K562 treated with DMSO at 1 percent for 48 hours (cell line): ENCODE results near the gene DNAH6. TPM values are rescaled to one million over a fixed set of nuclear protein-coding genes. Genes with fewer than 3 reads are reported as not detected.

Experiments
- total RNA-seq: library from RNA; unstranded; fragments of 300-600 nt; gene quantifications from 2 replicates; pipeline ENCODE4 v1.2.3, GENCODE V29; 2022; ENCODE audit warnings: low replicate concordance; ENCODE audit errors: extremely low read depth

Gene DNAH6
- total RNA-seq = not detected in 2 replicates

GRCh38 chr2:84516234-84516986 lies at the start of gene DNAH6:
TSS of gene DNAH6 (plus strand) at chr2:84516498. CDS start at chr2:84517827, 1,329 bp downstream.

Other genes with a start within 250 kb of the DNAH6 start
- not detected in 2 replicates for gene SUCLG1, start 57.2 kb upstream of the DNAH6 start, total RNA-seq